Measurements from ENCODE around the gene CAVIN1.

The CAVIN1 gene

GRCh38 chr17:42413464-42414040 is 9.5 kb downstream of the CAVIN1 start:
- WGBS (ENCODE audit: extremely low coverage, insufficient coverage, insufficient read length): no CpG with 5 or more reads among the region's 3 CpGs
- DNase-seq: no peak
- Histone ChIP-seq H3K23ac (ENCODE audit: low read length) (no peak overlapping the region), H3K79me1 (ENCODE audit: low read length) (no peaks in the 10 kb centered on the region), H3K18ac (ENCODE audit: low read length) (no peak overlapping the region), H3K9me3 (ENCODE audit: insufficient read depth, low read depth, low read length) (no peaks in the 10 kb centered on the region), H4K8ac (ENCODE audit: low read depth, low read length) (no peak overlapping the region), H3K4me1 (ENCODE audit: control insufficient read depth in 1 of 2, insufficient read depth in 2 of 2, low read length in 2 of 2) (peaks cover 5 to 12% of the 10 kb centered on the region in 2 experiments), H3K4me3 (ENCODE audit: low read depth, low read length) (no peak overlapping the region), H3K36me3 (ENCODE audit: control insufficient read depth in 1 of 2, insufficient read depth in 2 of 2, low read length in 2 of 2) (peaks cover 5 to 6% of the 10 kb centered on the region in 2 experiments), H2BK12ac (ENCODE audit: low read length) (no peak overlapping the region), H2BK5ac (ENCODE audit: low read depth, low read length, poor library complexity) (no peak overlapping the region), H4K91ac (ENCODE audit: low read depth, low read length) (no peak overlapping the region), H3K14ac (ENCODE audit: low read length) (no peak overlapping the region), H4K12ac (ENCODE audit: low read depth, low read length) (no peak overlapping the region), H3K4ac (ENCODE audit: low read depth, low read length) (no peak overlapping the region), H2AK5ac (ENCODE audit: low read length) (no peak overlapping the region), H3K4me2 (ENCODE audit: low read length) (no peak overlapping the region), H3K27ac (ENCODE audit: low read depth, low read length) (no peak overlapping the region), H2AFZ (ENCODE audit: insufficient read depth, low read length, poor library complexity) (no peak overlapping the region), H2BK120ac (ENCODE audit: insufficient read depth, low read length, poor library complexity) (no peak overlapping the region), H3K9ac (ENCODE audit: low read length) (no peak overlapping the region), H3K79me2 (ENCODE audit: control insufficient read depth, insufficient read depth, low read length, poor library complexity) (peaks cover 2% of the 10 kb centered on the region), H3K27me3 (ENCODE audit: insufficient read depth, low read length) (no peaks in the 10 kb centered on the region)

- Histone ChIP-seq H4K12ac (ENCODE audit: low read depth, low read length) (no peak overlapping the region), H3K79me2 (ENCODE audit: control insufficient read depth, insufficient read depth, low read length, poor library complexity) (peaks cover 2% of the 10 kb centered on the region), H2BK12ac (ENCODE audit: low read length) (no peak overlapping the region), H2AFZ (ENCODE audit: insufficient read depth, low read length, poor library complexity) (no peak overlapping the region), H3K27ac (ENCODE audit: low read depth, low read length) (no peak overlapping the region), H3K36me3 (ENCODE audit: control insufficient read depth in 1 of 2, insufficient read depth in 2 of 2, low read length in 2 of 2) (peaks cover 5 to 6% of the 10 kb centered on the region in 2 experiments), H3K4ac (ENCODE audit: low read depth, low read length) (no peak overlapping the region), H4K91ac (ENCODE audit: low read depth, low read length) (no peak overlapping the region), H2AK5ac (ENCODE audit: low read length) (no peak overlapping the region), H2BK120ac (ENCODE audit: insufficient read depth, low read length, poor library complexity) (no peak overlapping the region), H2BK5ac (ENCODE audit: low read depth, low read length, poor library complexity) (no peak overlapping the region), H3K9me3 (ENCODE audit: insufficient read depth, low read depth, low read length) (no peaks in the 10 kb centered on the region), H3K14ac (ENCODE audit: low read length) (no peak overlapping the region), H3K9ac (ENCODE audit: low read length) (no peak overlapping the region), H3K4me2 (ENCODE audit: low read length) (no peak overlapping the region), H3K23ac (ENCODE audit: low read length) (no peak overlapping the region), H3K79me1 (ENCODE audit: low read length) (no peaks in the 10 kb centered on the region), H3K18ac (ENCODE audit: low read length) (no peak overlapping the region), H3K4me3 (ENCODE audit: low read depth, low read length) (no peak overlapping the region), H3K4me1 (ENCODE audit: control insufficient read depth in 1 of 2, insufficient read depth in 2 of 2, low read length in 2 of 2) (peaks cover 5 to 12% of the 10 kb centered on the region in 2 experiments), H4K8ac (ENCODE audit: low read depth, low read length) (no peak overlapping the region), H3K27me3 (ENCODE audit: insufficient read depth, low read length) (no peaks in the 10 kb centered on the region)
- DNase-seq: no peak
- WGBS (ENCODE audit: extremely low coverage, insufficient coverage, insufficient read length): no CpG with 5 or more reads among the region's 11 CpGs
These were observed 11.0 kb downstream of the CAVIN1 start for GRCh38 chr17:42411905-42412679.

GRCh38 chr17:42411361-42411760 is 11.7 kb downstream of the CAVIN1 start:
- H3K23ac ChIP-seq (ENCODE audit: low read length): no peak overlapping the region
- H3K36me3 ChIP-seq (ENCODE audit: control insufficient read depth in 1 of 2, insufficient read depth in 2 of 2, low read length in 2 of 2): peaks cover 5 to 6% of the 10 kb centered on the region in 2 experiments
- peaks cover 2% of the 10 kb centered on the region for H3K79me2 ChIP-seq (ENCODE audit: control insufficient read depth, insufficient read depth, low read length, poor library complexity)
- H4K8ac ChIP-seq (ENCODE audit: low read depth, low read length): no peak overlapping the region
- H4K12ac ChIP-seq (ENCODE audit: low read depth, low read length): no peak overlapping the region
- no peak overlapping the region for H4K91ac ChIP-seq (ENCODE audit: low read depth, low read length)
- H3K79me1 ChIP-seq (ENCODE audit: low read length): no peaks in the 10 kb centered on the region
- H3K18ac ChIP-seq (ENCODE audit: low read length): no peak overlapping the region
- H3K4me1 ChIP-seq (ENCODE audit: control insufficient read depth in 1 of 2, insufficient read depth in 2 of 2, low read length in 2 of 2): peaks cover 5 to 12% of the 10 kb centered on the region in 2 experiments
- H3K14ac ChIP-seq (ENCODE audit: low read length): no peak overlapping the region
- H3K4ac ChIP-seq (ENCODE audit: low read depth, low read length): no peak overlapping the region
- no peak overlapping the region for H3K4me3 ChIP-seq (ENCODE audit: low read depth, low read length)
- H3K27me3 ChIP-seq (ENCODE audit: insufficient read depth, low read length): no peaks in the 10 kb centered on the region
- H3K27ac ChIP-seq (ENCODE audit: low read depth, low read length): no peak overlapping the region
- no CpG with 5 or more reads among the region's 4 CpGs for WGBS (ENCODE audit: extremely low coverage, insufficient coverage, insufficient read length)
- no peak overlapping the region for H3K9ac ChIP-seq (ENCODE audit: low read length)
- no peak for DNase-seq
- no peak overlapping the region for H2AK5ac ChIP-seq (ENCODE audit: low read length)
- no peak overlapping the region for H2BK120ac ChIP-seq (ENCODE audit: insufficient read depth, low read length, poor library complexity)
- H2AFZ ChIP-seq (ENCODE audit: insufficient read depth, low read length, poor library complexity): no peak overlapping the region
- no peak overlapping the region for H2BK5ac ChIP-seq (ENCODE audit: low read depth, low read length, poor library complexity)
- H2BK12ac ChIP-seq (ENCODE audit: low read length): no peak overlapping the region
- H3K9me3 ChIP-seq (ENCODE audit: insufficient read depth, low read depth, low read length): no peaks in the 10 kb centered on the region
- H3K4me2 ChIP-seq (ENCODE audit: low read length): no peak overlapping the region

- Histone ChIP-seq H4K8ac (ENCODE audit: low read depth, low read length) (no peak overlapping the region), H4K12ac (ENCODE audit: low read depth, low read length) (no peak overlapping the region), H2BK5ac (ENCODE audit: low read depth, low read length, poor library complexity) (no peak overlapping the region), H2AFZ (ENCODE audit: insufficient read depth, low read length, poor library complexity) (no peak overlapping the region), H3K4me3 (ENCODE audit: low read depth, low read length) (no peak overlapping the region), H3K18ac (ENCODE audit: low read length) (no peak overlapping the region), H3K4me2 (ENCODE audit: low read length) (no peak overlapping the region), H3K9me3 (ENCODE audit: insufficient read depth, low read depth, low read length) (no peaks in the 10 kb centered on the region), H3K36me3 (ENCODE audit: control insufficient read depth in 1 of 2, insufficient read depth in 2 of 2, low read length in 2 of 2) (peaks cover 5 to 6% of the 10 kb centered on the region in 2 experiments), H3K79me2 (ENCODE audit: control insufficient read depth, insufficient read depth, low read length, poor library complexity) (peaks cover 2% of the 10 kb centered on the region), H3K27me3 (ENCODE audit: insufficient read depth, low read length) (no peaks in the 10 kb centered on the region), H3K4me1 (ENCODE audit: control insufficient read depth in 1 of 2, insufficient read depth in 2 of 2, low read length in 2 of 2) (peaks cover 5 to 12% of the 10 kb centered on the region in 2 experiments), H2BK120ac (ENCODE audit: insufficient read depth, low read length, poor library complexity) (no peak overlapping the region), H2AK5ac (ENCODE audit: low read length) (no peak overlapping the region), H3K23ac (ENCODE audit: low read length) (no peak overlapping the region), H3K27ac (ENCODE audit: low read depth, low read length) (no peak overlapping the region), H3K14ac (ENCODE audit: low read length) (no peak overlapping the region), H3K4ac (ENCODE audit: low read depth, low read length) (no peak overlapping the region), H2BK12ac (ENCODE audit: low read length) (no peak overlapping the region), H4K91ac (ENCODE audit: low read depth, low read length) (no peak overlapping the region), H3K79me1 (ENCODE audit: low read length) (no peaks in the 10 kb centered on the region), H3K9ac (ENCODE audit: low read length) (no peak overlapping the region)
- no peak for DNase-seq
- WGBS (ENCODE audit: extremely low coverage, insufficient coverage, insufficient read length): no CpG with 5 or more reads among the region's 5 CpGs
These were observed 12.8 kb downstream of the CAVIN1 start for GRCh38 chr17:42410319-42410685.

All from trophoblast cell (in vitro differentiated cells and primary cell).